Hepatocyte (in vitro differentiated cells): ENCODE results near the gene FXYD6. TPM values are rescaled to one million over a fixed set of nuclear protein-coding genes. Genes with fewer than 3 reads are reported as not detected.

Source experiments
- DNase-seq: peaks from one replicate; pipeline ENCODE4 v3.0.0-alpha.2; 2016; ENCODE audit warnings: low spot score
- H2AFZ ChIP-seq: fragments of 200-600 bp; sonication (generic); 2 replicates; pipeline ENCODE4 v1.6.0; 2016; ENCODE audit warnings: antibody characterized with exemption, mild to moderate bottlenecking
- H3K27ac ChIP-seq: fragments of 200-600 bp; sonication (generic); 2 replicates; pipeline ENCODE4 v1.5.1; 2016; ENCODE audit warnings: mild to moderate bottlenecking
- H3K27me3 ChIP-seq: fragments of 200-600 bp; sonication (generic); 2 replicates; pipeline ENCODE4 v1.6.1; 2016
- H3K36me3 ChIP-seq: fragments of 200-600 bp; sonication (generic); replicated peaks from 2 replicates; pipeline ENCODE4 v1.5.1; 2016; ENCODE audit warnings: low read depth; ENCODE audit not compliant: insufficient read depth
- H3K4me1 ChIP-seq: fragments of 200-600 bp; sonication (generic); 2 replicates; pipeline ENCODE4 v1.5.1; 2016; ENCODE audit warnings: mild to moderate bottlenecking, moderate library complexity; ENCODE audit not compliant: insufficient read depth
- H3K4me2 ChIP-seq: fragments of 200-600 bp; sonication (generic); 2 replicates; pipeline ENCODE4 v1.6.0; 2016
- H3K4me3 ChIP-seq: fragments of 200-600 bp; sonication (generic); 2 replicates; pipeline ENCODE4 v1.5.1; 2016; ENCODE audit warnings: mild to moderate bottlenecking
- H3K79me2 ChIP-seq: fragments of 200-600 bp; sonication (generic); 2 replicates; pipeline ENCODE4 v1.6.0; 2017; ENCODE audit warnings: mild to moderate bottlenecking
- H3K9me2 ChIP-seq: fragments of 200-600 bp; sonication (generic); replicated peaks from 2 replicates; pipeline ENCODE4 v1.6.0; 2017; ENCODE audit warnings: mild to moderate bottlenecking; ENCODE audit not compliant: insufficient read depth
- H3K9me3 ChIP-seq: fragments of 200-600 bp; sonication (generic); 2 replicates; pipeline ENCODE4 v1.5.1; 2016; ENCODE audit warnings: low read depth, mild to moderate bottlenecking
- H4K20me1 ChIP-seq: fragments of 200-600 bp; sonication (generic); 2 replicates; pipeline ENCODE4 v1.6.0; 2016; ENCODE audit warnings: mild to moderate bottlenecking; ENCODE audit not compliant: insufficient read depth, poor library complexity, severe bottlenecking
- EZH2 ChIP-seq: fragments of 200-600 bp; sonication (generic); IDR thresholded peaks from 2 replicates; pipeline ENCODE4 v1.6.1; 2016; ENCODE audit warnings: antibody characterized with exemption, mild to moderate bottlenecking, borderline replicate concordance
- EZH2phosphoT487 ChIP-seq: fragments of 200-600 bp; sonication (generic); IDR thresholded peaks from one replicate; pipeline ENCODE4 v1.6.1; 2018; ENCODE audit warnings: antibody characterized with exemption, mild to moderate bottlenecking, low read depth, moderate library complexity; ENCODE audit not compliant: unreplicated experiment, severe bottlenecking
- WGBS: methylation state at CpG from one replicate; pipeline ENCODE4 v1.1.6; 2016; ENCODE audit warnings: low lambda C conversion rate; ENCODE audit errors: missing lambda C conversion rate; 5-methylcytosine and 5-hydroxymethylcytosine counted together
- polyA plus RNA-seq: library from polyadenylated mRNA; unstranded; fragments of >200 nt; fragmentation: Nextera tagmentation; extraction: Ambion mirVana; gene quantifications from 2 replicates; pipeline ENCODE4 v1.2.1, GENCODE V29; 2016
- total RNA-seq: library from RNA; depleted of rRNA; stranded (reverse); fragments of >200 nt; gene quantifications from 2 replicates; pipeline ENCODE4 v1.2.3, GENCODE V29; 2014
- TF ChIP-seq, protein P1 (sequence below): fragments of 200-600 bp; sonication (generic); IDR thresholded peaks from 2 replicates; pipeline ENCODE4 v1.5.1; 2016; ENCODE audit warnings: antibody characterized with exemption, mild to moderate bottlenecking; ENCODE audit not compliant: poor library complexity

The FXYD6 gene
- total and polyA plus RNA-seq, 2 experiments from 2014 or later: 28.3 to 56.9 TPM

DNA sequence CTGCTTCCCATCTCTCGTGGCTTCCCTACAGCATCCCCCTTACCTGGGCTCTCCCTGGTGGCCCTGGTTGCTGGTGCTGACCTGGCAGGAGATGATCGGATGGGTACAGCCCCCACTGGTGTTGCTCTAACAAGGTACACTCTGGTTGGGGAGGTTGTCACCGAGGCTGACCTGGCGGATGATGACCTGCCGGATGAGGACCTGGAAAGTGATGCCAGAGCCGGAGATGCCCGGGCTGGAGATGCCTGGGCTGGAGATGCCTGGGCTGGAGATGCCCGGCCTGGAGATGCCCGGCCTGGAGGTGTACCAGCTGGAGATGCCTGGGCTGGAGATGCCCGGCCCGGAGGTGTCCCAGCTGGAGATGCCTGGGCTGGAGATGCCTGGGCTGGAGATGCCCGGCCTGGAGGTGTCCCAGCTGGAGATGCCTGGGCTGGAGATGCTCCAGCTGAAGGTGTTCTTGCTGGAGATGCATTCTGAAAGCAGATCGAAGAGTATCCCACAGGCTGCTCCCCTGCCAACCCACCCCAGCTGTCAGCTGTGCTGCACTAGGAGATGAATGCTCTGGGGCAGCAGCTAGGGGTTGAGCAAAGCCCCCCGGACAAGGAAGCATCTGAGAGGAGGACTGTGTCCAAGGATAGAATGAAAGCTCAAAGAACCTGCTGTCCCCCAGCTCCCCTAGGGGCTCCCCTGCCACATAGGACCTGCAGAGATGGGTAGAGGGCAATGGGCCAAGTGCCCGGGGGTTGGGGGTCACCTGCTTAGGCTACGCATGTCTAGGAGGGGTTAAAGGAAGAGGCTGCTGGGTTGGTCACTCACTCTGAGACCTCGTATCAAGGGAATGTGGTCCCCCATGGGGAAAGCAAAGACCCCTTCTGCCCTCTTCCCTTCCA is 42.2 kb upstream of the FXYD6 start:
- no peak for TF ChIP-seq EZH2
- TF ChIP-seq EZH2phosphoT487: no peak
- TF ChIP-seq, protein P1, sequence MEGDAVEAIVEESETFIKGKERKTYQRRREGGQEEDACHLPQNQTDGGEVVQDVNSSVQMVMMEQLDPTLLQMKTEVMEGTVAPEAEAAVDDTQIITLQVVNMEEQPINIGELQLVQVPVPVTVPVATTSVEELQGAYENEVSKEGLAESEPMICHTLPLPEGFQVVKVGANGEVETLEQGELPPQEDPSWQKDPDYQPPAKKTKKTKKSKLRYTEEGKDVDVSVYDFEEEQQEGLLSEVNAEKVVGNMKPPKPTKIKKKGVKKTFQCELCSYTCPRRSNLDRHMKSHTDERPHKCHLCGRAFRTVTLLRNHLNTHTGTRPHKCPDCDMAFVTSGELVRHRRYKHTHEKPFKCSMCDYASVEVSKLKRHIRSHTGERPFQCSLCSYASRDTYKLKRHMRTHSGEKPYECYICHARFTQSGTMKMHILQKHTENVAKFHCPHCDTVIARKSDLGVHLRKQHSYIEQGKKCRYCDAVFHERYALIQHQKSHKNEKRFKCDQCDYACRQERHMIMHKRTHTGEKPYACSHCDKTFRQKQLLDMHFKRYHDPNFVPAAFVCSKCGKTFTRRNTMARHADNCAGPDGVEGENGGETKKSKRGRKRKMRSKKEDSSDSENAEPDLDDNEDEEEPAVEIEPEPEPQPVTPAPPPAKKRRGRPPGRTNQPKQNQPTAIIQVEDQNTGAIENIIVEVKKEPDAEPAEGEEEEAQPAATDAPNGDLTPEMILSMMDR: no peak
- H3K27me3 ChIP-seq: no peaks in the 10 kb centered on the region

DNA sequence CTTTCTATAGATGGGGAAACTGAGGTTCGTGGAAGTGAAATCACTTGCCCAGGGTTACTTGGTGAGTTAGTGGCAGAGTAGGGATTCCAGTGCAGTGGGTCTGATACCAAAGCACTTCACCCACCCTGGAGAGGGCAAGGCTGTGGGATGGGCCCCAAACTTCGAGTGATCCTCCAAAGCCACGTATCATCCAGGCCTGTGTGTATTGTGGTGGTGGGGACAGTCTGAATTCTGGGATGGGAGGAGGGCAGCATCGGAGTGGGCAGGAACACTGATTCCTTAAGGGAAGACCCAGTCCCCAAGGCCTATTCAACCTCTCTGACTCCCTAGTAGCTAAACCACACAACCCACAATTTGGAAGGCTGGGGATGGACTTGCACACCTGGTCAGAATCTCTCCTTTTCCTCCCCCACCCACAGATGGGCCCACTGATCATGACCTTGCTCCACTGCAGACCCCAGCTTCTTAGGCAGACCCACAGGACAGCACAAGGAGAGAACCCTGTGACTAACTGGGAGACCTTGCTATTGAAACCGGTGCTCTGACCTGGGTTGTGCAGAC is 41.2 kb upstream of the FXYD6 start:
- Histone ChIP-seq H3K9me2 (no peaks in the 10 kb centered on the region), H3K27ac (no peak overlapping the region), H3K36me3 (no peaks in the 10 kb centered on the region), H3K27me3 (no peaks in the 10 kb centered on the region), H3K4me2 (no peak overlapping the region), H3K4me3 (no peak overlapping the region), H3K4me1 (peaks cover 10% of the 10 kb centered on the region), H3K9me3 (no peaks in the 10 kb centered on the region), H3K79me2 (no peaks in the 10 kb centered on the region), H4K20me1 (no peaks in the 10 kb centered on the region), H2AFZ (no peak overlapping the region)
- 93% methylated on average over 5 of the region's 5 CpGs for WGBS
- no peak for TF ChIP-seq EZH2phosphoT487
- TF ChIP-seq, protein P1: no peak
- TF ChIP-seq EZH2: no peak
- DNase-seq: no peak

More for the DNA sequence above, 42.2 kb upstream of the FXYD6 start:
- Histone ChIP-seq H2AFZ (no peak overlapping the region), H3K9me3 (no peaks in the 10 kb centered on the region), H3K4me1 (peaks cover 10% of the 10 kb centered on the region), H3K36me3 (no peaks in the 10 kb centered on the region), H4K20me1 (no peaks in the 10 kb centered on the region), H3K9me2 (no peaks in the 10 kb centered on the region), H3K4me3 (no peak overlapping the region), H3K27ac (no peak overlapping the region), H3K4me2 (no peak overlapping the region), H3K79me2 (no peaks in the 10 kb centered on the region)
- DNase-seq: no peak
- 94% methylated on average over 17 of the region's 17 CpGs for WGBS

DNA sequence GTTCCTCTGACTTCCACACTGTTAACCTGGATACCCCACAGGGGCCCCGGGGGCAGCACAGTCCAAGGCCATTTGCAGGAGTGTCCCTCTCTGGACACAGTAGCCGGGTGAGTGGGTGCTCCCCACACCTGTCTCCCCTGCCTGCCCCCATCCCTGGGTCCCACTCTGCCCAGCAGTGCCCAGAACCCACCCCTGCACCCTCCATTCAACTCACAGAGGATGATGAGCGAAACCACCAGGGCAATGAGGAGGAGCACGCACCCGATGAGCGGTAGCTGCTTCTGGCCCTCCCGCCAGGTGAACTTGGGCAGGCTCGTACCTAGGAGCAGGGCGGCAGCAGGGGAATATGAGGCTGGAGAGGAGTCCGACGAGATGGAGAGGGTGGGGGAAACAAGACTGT is 40.5 kb upstream of the FXYD6 start:
- WGBS: 96% methylated on average over 11 of the region's 11 CpGs
- H3K4me3 ChIP-seq: no peak overlapping the region
- H4K20me1 ChIP-seq: no peaks in the 10 kb centered on the region
- H2AFZ ChIP-seq: no peak overlapping the region
- no peaks in the 10 kb centered on the region for H3K9me2 ChIP-seq
- H3K9me3 ChIP-seq: no peaks in the 10 kb centered on the region
- TF ChIP-seq, protein P1: no peak
- no peak for TF ChIP-seq EZH2
- TF ChIP-seq EZH2phosphoT487: no peak
- no peaks in the 10 kb centered on the region for H3K27me3 ChIP-seq
- no peaks in the 10 kb centered on the region for H3K79me2 ChIP-seq
- no peak for DNase-seq
- no peaks in the 10 kb centered on the region for H3K36me3 ChIP-seq
- peaks cover 10% of the 10 kb centered on the region for H3K4me1 ChIP-seq
- no peak overlapping the region for H3K27ac ChIP-seq
- no peak overlapping the region for H3K4me2 ChIP-seq
